GM19452 (cell line): Measurements from ENCODE around the gene ZNF326.
"Not testable (repeated sequence)": the region's sequence is repeated elsewhere in the genome, so short reads cannot be mapped to it uniquely, and the experiment has no call there.

Experiments used
- ATAC-seq: cut with Tn5 transposase; IDR thresholded peaks from one replicate; pipeline ENCODE4 v1.9.1; 2021; ENCODE audit not compliant: unreplicated experiment

Gene ZNF326

DNA sequence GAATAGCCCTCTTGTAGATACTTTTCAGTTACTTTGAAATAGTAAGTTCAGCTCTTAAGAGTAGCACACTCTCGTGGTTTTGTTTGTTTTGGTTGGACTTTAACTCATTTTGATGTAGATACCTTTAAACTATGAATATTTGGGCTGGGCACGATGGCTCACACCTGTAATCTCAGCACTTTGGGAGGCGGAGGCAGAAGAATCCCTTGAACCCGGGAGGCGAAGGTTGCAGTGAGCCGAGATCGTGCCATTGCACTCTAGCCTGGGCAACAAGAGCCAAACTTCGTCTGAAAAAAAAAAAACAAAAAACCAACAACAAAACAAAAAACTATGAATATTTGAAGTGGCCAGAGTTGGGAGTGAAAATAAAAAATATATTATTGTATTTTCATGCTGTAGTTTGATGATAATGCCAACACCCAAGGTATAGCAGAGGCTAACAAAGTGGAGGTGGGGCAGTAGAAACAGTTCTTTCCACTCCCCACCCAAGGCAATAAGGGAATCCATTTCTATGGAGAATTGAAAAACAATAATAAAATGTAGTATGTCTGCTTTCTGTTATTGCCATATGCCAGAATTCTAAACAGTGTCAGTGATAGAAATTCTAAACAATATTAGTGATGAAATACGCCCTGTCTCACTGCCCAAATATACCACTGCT, 1.7 kb downstream of the ZNF326 start:
- no peak for ATAC-seq

DNA sequence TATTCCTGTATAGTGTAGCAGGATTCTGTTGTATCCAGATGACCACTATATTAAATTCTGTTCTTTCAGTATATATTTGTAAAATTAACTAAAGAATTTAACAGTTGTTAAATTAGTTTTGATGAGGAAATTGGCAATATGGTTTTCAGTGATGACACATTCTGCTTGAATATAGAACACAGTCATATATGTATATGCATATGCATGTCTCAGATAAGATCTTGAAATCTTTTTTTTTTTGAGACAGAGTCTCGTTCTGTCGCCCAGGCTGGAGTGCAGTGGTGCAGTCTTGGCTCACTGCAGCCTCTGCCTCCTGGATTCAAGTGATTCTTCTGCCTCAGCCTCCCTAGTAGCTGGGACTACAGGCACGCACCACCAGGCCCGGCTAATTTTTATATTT, 2.2 kb downstream of the ZNF326 start:
- not testable (repeated sequence) for ATAC-seq

DNA sequence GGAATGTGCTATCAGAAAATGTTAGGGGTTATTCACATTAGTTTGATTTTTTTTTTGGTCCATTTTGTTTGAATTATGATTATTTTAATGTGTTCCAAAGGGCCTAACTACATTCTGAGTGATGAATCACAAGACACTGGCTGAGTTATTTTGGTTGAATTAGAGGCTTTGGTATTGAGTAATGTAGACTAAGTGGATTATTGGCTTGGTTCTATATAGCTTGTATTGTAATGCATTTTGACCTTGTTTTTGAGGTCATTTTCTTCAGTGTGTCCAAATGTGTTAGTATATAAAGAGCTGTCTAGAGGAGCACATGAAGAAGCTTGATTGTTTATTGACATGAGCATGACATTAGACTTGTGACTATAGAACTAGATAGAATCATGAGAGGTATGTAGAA, 3.4 kb downstream of the ZNF326 start:
- no peak for ATAC-seq

DNA sequence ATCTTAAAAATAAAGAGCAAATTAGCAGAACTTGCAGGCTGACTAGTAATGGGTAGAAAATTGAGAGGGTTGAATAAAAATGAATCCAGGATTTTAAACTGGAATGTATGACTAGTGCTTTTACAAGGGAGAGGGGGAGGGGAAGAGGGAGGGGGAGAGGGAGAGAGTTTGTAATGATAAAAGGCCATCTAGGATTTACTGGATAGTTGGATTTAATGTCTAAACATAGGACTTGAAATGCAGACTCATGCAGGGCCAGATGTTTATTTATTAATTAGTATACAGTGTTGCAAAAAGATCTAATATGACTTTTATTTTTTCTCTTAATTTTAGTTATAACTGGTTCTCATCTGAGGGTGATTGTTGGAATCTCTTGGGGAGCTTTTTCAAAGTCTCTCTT, 4.3 kb downstream of the ZNF326 start:
- ATAC-seq = no peak

DNA sequence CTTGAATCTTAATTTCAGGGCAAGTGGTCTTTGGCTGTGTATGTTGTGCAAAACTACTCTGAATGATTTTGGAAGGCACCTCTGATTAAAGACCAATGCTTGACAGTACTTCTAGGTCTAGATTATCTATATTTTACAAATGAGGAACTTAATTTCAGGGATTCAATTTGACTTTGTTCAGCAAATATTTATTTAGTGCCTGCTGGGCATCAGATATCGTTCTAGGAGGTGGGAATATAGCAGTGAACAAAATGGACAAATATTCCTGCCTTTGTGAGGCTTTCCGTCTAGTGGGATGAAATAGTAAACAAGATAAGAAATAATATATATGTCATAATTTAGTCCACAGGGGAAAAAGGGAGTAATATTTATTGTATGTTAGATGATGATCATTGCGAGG, 4.7 kb downstream of the ZNF326 start:
- ATAC-seq = no peak

DNA sequence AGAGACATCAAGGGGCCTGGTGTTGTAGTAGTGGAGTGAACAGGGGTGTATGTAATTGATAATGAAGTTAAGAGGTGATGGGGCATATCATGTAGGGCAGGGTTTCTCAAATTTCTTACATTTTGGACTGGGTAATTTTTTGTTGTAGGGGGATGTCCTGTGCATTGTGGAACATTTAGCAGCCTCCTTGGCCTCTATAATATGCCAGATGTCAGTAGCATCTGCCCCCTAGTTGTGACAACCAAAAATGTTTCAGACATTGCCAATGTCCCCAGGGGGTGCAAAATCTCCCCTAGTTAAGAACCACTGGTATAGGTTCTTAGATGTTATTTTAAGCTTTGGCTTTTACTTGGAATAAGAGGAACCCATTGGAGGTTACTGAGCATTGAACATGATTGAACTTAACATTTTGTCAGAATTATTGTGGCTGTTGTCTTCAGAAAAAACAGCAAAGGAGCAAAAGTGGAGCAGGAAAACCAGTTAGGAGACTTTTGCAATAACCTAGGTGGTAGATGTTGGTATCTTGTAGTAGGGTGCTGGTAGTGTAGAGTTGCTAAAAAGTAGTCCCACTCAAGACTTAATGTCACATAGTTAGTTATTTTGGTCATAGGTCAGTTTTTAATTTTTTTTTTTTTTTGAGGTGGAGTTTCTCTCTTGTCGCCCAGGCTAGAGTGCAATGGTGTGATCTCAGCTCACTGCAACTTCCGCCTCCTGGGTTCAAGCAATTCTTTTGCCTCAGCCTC, 6.2 kb downstream of the ZNF326 start:
- ATAC-seq = no peak

DNA sequence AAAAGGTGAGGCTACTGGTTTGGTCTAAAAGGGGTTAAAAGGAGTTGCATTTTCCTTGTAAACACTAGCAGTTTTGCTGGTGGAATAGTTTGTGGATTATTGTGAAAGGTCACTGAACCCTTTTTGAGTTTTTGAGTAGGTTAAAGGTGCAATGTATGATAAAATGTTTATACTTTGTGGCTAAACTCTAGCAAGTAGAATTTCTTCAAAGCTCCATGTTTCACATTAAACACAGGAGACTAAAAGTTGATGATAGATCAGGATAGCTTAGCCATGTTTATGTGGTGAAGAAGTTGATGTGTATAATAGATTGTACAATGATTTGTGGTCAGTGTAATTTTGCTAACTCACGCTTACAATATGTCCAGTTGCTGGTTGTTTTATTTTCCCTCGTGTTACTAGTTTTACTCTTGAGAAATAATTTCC, 13.1 kb downstream of the ZNF326 start:
- ATAC-seq = no peak

DNA sequence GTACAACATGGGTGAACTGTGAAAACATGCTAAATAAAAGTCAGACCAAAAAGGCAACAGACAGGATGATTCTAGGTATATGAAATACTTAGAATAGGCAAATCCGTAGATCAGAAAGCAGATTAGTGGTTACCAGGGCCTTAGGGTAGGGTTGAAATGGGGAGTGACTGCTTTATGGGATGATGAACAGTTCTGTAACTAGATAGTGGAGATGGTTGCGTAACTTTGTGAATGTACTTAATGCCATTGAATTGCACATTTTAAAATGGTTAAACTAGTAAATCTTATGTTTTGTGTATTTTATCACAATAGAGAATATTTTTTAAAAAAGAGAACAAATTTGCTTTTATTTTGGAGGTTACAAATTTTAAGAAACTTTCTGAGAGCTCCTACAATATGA, 17.4 kb downstream of the ZNF326 start:
- no peak for ATAC-seq

DNA sequence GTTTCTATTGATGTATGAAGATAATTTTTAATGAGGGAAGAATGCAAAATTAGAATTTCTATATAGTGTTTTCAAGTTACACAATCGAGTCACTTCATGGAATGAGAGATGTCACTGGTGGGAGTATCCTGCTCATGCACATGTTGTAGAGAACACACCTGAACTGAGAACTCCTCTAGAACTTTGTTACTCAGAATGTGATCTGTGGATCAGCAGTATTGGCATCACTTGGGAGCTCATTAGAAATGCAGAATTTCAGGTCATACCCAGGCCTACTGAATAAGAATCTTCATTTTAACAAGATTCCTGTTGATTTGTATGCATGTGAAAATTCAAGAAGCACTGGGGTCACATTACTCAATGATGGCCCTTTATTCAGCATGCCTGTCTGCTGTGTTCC, 28.8 kb downstream of the ZNF326 start:
- ATAC-seq = no peak

DNA sequence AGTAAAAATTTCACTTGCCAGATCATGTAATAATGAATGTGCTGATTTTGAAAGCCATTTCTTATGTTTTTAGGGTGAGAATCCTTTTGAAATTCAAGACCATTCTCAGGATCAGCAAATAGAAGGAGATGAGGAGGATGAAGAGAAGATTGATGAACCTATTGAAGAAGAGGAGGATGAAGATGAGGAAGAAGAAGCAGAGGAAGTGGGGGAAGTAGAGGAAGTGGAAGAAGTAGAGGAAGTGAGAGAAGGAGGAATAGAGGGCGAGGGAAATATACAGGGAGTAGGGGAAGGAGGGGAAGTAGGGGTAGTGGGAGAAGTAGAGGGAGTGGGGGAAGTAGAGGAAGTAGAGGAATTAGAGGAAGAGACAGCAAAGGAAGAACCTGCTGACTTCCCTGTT, 32.4 kb downstream of the ZNF326 start:
- no peak for ATAC-seq

DNA sequence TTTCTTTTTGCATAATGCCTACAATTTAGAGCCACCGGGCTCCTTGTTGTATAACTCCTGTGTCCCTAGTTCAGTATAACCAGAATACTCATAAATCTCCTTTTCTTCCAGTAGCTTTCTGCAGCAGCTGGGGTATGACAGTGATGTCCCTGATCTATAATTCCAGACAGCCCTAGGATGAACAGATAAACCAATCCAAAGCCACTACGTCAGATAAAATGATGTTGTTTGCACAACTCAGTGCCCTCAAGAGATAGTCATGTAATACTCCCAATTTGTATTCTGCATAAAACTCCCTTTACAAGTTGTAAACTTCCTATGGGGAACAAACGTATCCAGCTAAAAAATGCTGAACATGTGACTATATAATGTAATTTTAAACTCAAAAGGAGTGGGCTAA, 44.7 kb downstream of the ZNF326 start:
- ATAC-seq = no peak

DNA sequence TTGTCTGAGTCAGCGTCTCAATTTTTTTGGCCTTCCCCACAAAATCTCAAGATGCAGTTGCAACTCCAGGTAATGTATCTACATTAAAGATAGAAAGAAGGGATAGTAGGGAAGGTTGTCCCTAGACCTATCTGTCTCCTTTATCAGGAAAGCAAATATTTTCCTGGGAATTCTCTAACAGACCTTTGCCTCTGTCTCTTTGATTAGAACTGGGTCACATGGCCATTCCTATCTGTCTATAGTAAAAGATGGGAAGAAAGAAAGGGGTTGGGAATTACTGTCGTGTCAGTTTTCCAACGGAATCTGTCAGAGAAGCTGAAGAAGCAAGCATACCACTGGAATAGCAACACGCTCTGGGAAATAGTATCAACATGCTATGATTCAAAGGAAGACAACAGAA, 48.7 kb downstream of the ZNF326 start:
- no peak for ATAC-seq

DNA sequence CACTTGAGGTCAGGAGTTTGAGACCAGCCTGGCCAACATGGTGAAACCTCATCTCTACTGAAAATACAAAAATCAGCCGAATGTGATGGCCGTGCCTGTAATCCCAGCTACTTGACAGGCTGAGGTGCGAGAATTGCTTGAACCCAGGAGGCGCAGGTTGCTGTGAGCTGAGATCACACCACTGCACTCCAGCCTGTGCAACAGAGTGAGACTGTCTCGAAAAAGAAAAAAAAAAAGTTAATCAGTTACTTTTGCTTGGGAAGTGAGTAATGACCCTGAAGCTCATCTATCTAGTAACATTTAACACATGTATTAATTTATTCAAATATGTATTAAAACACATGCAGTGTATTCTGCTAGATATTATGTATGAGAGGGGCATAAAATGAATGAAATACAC, 49.4 kb downstream of the ZNF326 start:
- no peak for ATAC-seq

DNA sequence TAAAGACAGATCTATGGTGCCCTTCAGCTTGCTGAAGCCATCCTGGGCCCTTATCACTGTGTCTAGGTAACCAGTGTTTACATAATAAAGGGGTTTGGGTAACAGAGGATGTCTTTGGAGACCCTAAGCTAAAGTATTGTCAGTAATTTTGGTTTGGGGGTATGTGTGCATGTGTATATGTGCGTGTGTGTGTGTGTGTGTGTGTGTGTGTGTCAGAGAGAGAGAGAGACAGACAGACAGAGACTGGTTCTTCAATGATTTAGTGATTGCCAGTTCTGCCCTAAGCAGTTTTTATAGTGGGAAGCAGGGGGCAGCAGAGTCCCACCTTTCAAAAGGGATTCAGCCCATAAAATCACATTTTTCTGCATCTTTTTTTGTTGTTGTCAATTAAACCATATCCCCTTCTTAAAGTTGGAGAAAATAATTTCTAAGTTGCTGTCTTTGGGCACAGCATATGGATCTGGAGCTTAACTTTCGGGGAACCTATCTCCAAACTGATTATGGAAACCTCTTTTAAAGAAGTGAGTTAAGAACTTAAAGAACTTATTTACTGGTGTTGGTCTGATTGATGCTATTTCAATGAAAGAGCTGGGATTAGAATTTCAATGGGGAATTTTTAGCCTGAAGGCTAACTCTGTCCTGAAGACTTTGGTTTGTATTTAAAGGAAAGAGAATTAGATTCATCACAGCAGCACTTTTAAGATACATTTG, 51.1 kb downstream of the ZNF326 start:
- ATAC-seq = no peak

DNA sequence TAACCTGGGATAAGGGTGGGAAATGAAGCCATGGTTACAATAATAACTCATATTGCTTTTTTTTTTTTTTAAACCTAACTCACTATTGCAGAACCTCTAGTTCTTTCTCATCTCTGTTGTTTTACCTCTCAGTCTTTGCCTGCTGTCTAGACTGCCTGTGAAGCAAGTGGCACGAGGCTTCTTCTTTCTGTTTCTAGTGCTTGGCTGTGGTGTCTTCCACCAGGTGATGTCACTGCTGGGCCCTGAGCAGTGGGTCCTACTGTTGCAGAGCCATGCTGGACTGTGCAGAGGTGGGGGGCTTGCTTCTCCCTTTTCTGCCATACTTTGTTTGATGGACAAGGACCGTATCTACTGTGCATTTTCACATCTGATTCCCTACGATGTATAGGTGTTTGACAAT, 51.7 kb downstream of the ZNF326 start:
- no peak for ATAC-seq

DNA sequence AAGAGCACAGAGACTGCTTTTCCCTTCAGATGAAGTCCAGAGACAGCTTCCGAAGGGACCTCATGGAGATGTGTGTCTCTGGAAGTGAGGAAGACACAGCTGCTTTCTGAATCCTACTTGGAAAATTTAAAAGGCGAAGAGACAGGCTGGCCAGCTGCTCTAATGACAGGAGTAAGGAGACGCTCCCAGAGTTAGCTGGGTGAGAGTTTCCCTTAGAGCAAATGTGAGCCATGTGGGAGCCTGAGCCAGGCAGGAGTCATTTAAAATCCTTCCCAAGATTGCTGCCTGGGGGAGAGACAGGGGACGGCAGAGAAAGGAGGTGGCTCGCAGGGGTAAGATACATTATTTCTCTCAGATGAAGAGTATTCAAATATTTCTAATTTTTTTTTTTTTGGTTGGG, 53.1 kb downstream of the ZNF326 start:
- no peak for ATAC-seq

DNA sequence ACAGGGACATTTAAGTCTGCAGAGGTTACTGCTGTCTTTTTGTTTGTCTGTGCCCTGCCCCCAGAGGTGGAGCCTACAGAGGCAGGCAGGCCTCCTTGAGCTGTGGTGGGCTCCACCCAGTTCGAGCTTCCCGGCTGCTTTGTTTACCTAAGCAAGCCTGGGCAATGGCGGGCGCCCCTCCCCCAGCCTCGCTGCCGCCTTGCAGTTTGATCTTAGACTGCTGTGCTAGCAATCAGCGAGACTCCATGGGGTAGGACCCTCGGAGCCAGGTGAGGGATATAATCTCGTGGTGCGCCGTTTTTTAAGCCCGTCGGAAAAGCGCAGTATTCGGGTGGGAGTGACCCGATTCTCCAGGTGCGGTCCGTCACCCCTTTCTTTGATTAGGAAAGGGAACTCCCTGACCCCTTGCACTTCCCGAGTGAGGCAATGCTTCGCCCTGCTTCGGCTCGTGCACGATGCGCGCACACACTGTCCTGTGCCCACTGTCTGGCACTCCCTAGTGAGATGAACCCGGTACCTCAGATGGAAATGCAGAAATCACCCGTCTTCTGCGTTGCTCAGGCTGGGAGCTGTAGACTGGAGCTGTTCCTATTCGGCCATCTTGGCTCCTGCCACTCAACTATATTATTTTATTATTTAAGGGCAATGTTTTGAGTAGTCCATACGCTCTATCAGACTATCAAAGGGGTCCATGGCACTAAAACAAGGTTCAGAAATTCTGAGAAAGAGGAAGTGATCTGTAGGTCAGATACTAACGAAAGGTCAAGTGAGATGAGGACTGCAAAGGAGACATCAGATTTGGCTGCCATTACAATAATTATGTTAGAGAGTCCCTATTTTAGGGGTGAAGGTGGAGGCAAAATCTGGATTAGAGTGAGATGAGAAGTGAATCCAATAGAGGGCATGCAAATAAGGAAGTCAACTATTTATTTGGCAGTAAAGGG, 68.1 kb downstream of the ZNF326 start:
- ATAC-seq = not testable (repeated sequence)

DNA sequence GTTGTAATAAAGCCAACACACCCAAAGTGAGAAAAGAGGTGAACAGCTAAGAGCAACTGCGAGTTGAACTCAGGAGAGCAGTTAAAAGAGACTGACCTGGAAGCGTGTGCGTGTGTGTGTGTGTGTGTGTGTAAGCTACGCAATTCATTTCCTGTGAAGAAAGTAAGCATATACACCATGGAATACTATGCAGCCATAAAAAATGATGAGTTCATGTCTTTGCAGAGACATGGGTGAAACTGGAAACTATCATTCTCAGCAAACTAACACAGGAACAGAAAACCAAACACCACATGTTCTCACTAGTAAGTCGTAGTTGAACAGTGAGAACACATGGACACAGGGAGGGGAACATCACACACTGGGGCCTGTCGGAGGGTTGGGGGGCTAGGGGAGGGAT, 69.2 kb downstream of the ZNF326 start:
- ATAC-seq = not testable (repeated sequence)

DNA sequence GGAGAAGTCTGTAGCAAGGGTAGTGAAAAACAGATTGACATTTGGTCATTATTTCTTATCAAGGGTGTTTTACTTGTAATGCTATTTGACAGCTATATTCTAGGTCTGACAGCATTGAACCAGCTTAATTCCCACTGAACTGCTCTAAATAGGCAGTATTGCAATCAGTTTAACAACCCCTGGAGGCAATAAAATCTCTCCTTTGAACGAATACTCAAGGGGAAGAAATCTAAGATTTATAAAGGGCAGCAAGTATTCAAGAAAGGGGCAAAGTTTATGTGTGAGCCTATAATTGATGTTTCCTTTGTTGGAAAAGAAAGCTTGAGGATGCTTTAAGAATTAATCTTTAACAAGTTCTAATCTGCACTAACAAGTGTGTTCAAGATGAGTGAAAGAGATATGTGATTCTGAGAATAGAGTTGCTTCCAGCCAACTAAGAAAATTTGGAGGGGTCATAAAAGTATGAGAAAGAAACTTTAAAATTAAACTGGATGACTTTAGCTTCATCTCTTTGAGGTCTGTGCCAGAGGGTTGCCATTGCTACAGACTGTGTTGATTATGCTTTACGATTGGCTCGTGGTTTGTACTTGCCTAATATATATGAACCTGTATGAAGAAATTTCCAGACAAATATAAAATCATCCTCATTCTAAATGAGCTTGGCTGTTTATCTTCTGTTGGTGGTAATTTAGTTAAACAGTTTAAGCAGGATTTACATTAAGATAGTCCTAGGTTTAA, 72.5 kb downstream of the ZNF326 start:
- no peak for ATAC-seq

DNA sequence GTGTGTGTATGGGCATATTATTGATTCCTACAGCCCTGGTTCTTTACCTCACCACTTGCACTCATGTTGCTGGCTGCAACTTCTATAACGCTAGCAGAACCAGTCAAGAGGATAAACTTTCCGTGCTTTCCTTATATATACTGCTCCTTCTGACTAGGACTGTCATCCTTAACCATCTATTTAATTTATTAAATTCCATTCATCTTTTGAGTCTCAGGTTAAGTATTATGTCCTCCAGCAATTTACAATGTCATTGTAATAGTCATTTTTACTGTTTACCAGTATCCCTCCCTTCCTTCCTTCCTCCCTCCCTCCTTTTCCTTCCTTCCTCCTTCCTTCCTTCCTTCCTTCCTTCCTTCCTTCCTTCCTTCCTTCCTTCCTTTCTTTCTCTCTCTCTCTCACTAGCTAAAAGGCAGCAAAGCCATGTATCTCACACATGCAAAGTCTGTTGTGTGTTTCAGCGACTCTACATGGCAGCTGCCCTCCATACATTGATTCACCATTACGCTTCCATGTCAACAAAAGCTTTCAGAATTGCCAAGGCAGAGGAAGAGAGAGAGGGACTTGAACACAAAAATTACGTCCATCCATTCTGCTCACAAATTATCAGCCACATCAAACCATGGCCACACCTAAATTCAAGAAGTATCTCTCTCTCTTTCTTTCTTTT, 73.8 kb downstream of the ZNF326 start:
- no peak for ATAC-seq
